Cerebellar cortex (tissue), 1 donor: ENCODE measurements around the gene PCDHGA8.
"Not testable (repeated sequence)": the region's sequence is repeated elsewhere in the genome, so short reads cannot be mapped to it uniquely, and the experiment has no call there.

Experiments used
- DNase-seq: peaks from one replicate; pipeline ENCODE4 v3.0.0-alpha.2; 2015; ENCODE audit warnings: low spot score

Gene PCDHGA8

DNA sequence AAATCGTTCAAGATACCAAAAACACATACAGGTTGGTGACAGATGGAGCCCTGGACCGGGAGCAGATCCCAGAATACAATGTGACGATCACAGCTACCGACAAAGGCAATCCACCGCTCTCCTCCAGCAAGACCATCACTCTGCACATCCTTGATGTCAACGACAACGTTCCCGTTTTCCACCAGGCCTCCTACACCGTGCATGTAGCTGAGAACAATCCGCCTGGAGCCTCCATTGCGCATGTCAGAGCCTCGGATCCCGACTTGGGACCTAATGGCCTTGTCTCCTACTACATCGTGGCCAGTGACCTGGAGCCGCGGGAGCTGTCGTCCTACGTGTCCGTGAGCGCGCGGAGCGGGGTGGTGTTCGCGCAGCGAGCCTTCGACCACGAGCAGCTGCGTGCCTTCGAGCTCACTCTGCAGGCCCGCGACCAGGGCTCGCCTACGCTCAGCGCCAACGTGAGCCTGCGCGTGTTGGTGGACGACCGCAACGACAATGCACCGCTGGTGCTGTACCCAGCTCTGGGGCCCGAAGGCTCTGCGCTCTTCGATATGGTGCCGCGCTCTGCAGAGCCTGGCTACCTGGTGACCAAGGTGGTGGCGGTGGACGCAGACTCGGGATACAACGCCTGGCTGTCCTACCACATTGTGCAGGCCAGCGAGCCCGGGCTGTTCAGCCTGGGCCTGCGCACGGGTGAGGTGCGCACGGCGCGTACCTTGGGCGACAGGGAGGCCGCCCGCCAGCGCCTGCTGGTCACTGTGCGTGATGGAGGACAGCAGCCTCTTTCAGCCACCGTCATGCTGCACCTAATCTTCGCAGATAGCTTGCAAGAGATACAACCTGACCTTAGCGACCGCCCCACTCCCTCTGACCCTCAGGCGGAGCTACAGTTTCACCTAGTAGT is 20.6 kb upstream of the PCDHGA8 start:
- no peak for DNase-seq

- peak; percentile 20 for DNase-seq
Observed at GRCh38 chr5:141373673-141374317, 18.6 kb upstream of the PCDHGA8 start, which contains the start of gene PCDHGA6. TSS of gene PCDHGA6 (plus strand) at chr5:141373891. CDS start at chr5:141374084, 193 bp downstream.

GRCh38 chr5:141374627-141375026 is 17.8 kb upstream of the PCDHGA8 start:
- no peak for DNase-seq

DNA sequence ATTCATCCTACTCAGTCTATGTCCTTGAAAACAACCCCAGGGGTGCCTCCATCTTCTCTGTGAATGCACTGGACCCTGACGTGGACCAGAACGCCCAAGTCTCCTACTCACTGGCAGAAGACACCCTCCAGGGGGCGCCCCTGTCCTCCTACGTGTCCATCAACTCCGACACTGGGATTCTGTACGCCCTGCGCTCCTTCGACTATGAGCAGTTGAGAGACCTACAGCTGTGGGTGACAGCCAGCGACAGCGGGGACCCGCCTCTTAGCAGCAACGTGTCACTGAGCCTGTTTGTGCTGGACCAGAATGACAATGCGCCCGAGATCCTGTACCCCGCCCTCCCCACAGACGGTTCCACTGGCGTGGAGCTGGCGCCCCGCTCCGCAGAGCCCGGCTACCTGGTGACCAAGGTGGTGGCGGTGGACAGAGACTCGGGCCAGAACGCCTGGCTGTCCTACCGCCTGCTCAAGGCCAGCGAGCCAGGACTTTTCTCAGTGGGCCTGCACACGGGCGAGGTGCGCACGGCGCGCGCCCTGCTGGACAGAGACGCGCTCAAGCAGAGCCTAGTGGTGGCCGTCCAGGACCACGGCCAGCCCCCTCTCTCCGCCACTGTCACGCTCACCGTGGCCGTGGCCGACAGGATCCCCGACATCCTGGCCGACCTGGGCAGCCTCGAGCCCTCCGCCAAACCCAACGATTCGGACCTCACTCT is 16.8 kb upstream of the PCDHGA8 start:
- DNase-seq = not testable (repeated sequence)

- DNase-seq = no peak
Observed at GRCh38 chr5:141382469-141383294, 9.8 kb upstream of the PCDHGA8 start, which contains the start of gene PCDHGA7. TSS of gene PCDHGA7 (plus strand) at chr5:141382742. CDS start at chr5:141382900, 158 bp downstream.

- no peak for DNase-seq
Observed at GRCh38 chr5:141383345-141383744, 9.1 kb upstream of the PCDHGA8 start.

DNA sequence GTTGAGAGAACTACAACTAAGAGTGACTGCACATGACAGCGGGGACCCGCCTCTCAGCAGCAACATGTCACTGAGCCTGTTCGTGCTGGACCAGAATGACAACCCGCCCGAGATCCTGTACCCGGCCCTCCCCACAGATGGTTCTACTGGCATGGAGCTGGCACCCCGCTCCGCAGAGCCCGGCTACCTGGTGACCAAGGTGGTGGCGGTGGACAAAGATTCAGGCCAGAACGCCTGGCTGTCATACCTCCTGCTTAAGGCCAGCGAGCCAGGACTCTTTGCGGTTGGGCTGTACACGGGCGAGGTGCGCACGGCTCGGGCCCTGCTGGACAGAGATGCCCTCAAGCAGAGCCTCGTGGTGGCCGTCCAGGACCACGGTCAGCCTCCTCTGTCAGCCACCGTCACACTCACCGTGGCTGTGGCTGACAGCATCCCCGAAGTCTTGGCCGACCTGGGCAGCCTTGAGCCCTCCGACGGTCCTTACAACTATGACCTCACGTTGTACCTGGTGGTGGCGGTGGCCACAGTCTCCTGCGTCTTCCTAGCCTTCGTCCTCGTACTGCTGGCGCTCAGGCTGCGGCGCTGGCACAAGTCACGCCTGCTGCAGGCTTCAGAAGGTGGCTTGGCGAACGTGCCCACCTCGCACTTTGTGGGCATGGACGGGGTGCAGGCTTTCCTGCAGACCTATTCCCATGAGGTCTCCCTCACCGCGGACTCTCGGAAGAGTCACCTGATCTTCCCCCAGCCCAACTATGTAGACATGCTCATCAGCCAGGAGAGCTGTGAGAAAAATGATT is 7.8 kb upstream of the PCDHGA8 start:
- DNase-seq = no peak

- not testable (repeated sequence) for DNase-seq
Observed at GRCh38 chr5:141387557-141388311, 4.7 kb upstream of the PCDHGA8 start, which contains the start of gene PCDHGB4. TSS of gene PCDHGB4 (plus strand) at chr5:141387698. CDS start at chr5:141387885, 187 bp downstream.

- DNase-seq = no peak
Observed at GRCh38 chr5:141388661-141389060, 3.8 kb upstream of the PCDHGA8 start.

DNA sequence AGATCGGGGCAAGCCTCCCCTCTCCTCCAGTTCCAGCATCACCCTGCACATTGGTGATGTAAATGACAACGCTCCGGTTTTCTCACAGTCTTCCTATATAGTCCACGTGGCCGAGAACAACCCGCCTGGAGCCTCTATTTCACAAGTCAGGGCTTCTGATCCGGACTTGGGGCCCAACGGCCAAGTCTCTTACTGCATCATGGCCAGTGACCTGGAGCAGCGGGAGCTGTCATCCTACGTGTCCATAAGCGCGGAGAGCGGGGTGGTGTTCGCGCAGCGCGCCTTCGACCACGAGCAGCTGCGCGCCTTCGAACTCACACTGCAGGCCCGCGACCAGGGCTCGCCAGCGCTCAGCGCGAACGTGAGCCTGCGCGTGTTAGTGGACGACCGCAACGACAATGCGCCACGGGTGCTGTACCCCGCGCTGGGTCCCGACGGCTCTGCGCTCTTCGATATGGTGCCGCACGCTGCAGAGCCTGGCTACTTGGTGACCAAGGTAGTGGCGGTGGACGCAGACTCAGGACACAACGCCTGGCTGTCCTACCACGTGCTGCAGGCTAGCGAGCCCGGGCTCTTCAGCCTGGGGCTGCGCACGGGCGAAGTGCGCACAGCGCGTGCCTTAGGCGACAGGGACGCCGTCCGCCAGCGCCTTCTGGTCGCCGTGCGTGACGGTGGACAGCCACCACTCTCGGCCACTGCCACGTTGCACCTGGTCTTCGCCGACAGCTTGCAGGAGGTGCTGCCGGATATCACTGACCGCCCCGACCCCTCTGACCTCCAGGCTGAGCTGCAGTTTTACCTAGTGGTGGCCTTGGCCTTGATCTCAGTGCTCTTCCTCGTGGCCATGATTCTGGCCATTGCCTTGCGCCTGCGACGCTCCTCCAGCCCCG is 3.0 kb upstream of the PCDHGA8 start:
- no peak for DNase-seq

GRCh38 chr5:141393267-141393666 is 834 bp downstream of the PCDHGA8 start:
- DNase-seq = no peak

GRCh38 chr5:141394401-141395187 is 2.2 kb downstream of the PCDHGA8 start:
- not testable (repeated sequence) for DNase-seq

DNA sequence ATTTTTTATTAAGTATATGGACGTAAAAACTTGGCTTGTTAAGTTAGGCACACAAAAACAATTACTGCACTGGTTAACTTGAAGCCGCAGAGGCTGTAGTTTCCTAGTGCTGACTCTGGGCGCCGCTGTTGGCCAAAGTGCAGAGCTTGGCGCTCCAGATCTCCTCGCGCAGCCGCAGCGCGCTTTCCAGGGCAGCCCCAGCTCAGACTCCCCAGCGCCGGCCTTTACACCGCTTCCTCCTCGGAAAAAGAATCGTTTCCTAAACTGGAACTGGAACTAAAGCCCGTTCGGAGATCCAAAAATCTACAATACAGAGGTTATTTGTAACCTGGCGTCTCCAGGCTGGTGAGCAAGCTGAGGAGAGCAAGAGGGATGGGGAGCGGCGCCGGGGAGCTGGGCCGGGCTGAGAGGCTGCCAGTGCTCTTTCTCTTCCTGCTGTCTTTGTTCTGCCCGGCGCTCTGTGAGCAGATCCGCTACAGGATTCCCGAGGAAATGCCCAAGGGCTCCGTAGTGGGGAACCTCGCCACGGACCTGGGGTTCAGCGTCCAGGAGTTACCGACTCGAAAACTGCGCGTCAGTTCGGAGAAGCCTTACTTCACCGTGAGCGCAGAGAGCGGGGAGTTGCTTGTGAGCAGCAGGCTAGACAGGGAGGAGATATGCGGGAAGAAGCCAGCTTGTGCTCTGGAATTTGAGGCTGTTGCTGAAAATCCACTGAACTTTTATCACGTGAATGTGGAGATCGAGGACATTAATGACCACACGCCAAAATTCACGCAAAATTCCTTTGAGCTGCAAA is 5.5 kb downstream of the PCDHGA8 start, which contains the start of gene PCDHGB5:
TSS of gene PCDHGB5 (plus strand) at position 192 of the 796 bp plus-strand sequence. CDS start at position 373, 181 bp downstream.
- not testable (repeated sequence) for DNase-seq

GRCh38 chr5:141398608-141399007 is 6.2 kb downstream of the PCDHGA8 start:
- no peak for DNase-seq

DNA sequence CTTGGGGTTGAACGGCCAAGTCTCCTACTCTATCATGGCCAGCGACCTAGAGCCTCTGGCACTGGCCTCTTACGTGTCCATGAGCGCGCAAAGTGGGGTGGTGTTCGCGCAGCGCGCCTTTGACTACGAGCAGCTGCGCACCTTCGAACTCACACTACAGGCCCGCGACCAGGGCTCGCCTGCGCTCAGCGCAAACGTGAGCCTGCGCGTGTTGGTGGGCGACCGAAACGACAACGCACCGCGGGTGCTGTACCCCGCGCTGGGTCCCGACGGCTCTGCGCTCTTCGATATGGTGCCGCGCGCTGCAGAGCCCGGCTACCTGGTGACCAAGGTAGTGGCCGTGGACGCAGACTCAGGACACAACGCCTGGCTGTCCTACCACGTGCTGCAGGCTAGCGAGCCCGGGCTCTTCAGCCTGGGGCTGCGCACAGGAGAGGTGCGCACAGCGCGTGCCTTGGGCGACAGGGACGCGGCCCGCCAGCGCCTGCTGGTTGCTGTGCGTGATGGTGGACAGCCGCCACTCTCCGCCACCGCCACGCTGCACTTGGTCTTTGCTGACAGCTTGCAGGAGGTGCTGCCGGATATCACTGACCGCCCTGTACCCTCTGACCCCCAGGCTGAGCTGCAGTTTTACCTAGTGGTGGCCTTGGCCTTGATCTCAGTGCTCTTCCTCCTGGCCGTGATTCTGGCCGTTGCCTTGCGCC is 7.3 kb downstream of the PCDHGA8 start:
- DNase-seq = no peak

- peak; percentile 36 for DNase-seq
Observed at GRCh38 chr5:141402553-141403243, 10.3 kb downstream of the PCDHGA8 start, which contains the start of gene PCDHGA9. TSS of gene PCDHGA9 (plus strand) at chr5:141402778. CDS start at chr5:141402953, 175 bp downstream.
